Measurements from ENCODE around the gene ZNF80.

Gene ZNF80

GRCh38 chr3:114205541-114205940 lies 31.8 kb downstream of the ZNF80 start:
- TF ChIP-seq YY1 (IDR thresholded peaks at IDR 0.05; ENCODE audit: low read depth): no peak
- no peak for TF ChIP-seq USF1 (IDR thresholded peaks at IDR 0.05)
- no peak for TF ChIP-seq FOXM1 (IDR thresholded peaks at IDR 0.05; ENCODE audit: borderline replicate concordance, low read depth)

GRCh38 chr3:114194750-114195149 lies 42.6 kb downstream of the ZNF80 start:
- no peak for TF ChIP-seq ZBTB7A (IDR thresholded peaks at IDR 0.05; ENCODE audit: low read depth)
- no peak for TF ChIP-seq TAF1 (IDR thresholded peaks at IDR 0.05; ENCODE audit: low read depth)
- no peak for TF ChIP-seq NFIC (IDR thresholded peaks at IDR 0.05)

GRCh38 chr3:114192136-114192535 lies 45.2 kb downstream of the ZNF80 start:
- TF ChIP-seq TCF12 (IDR thresholded peaks at IDR 0.05; ENCODE audit: low read depth): no peak
- no peak for TF ChIP-seq EP300 (IDR thresholded peaks at IDR 0.05; ENCODE audit: borderline replicate concordance)
- TF ChIP-seq FOXM1 (IDR thresholded peaks at IDR 0.05; ENCODE audit: borderline replicate concordance, low read depth): no peak
- no peak for TF ChIP-seq NFIC (IDR thresholded peaks at IDR 0.05)
- no peak for TF ChIP-seq TEAD4 (IDR thresholded peaks at IDR 0.05)
- TF ChIP-seq CEBPB (IDR thresholded peaks at IDR 0.05): no peak
- no peak for TF ChIP-seq CREB1 (IDR thresholded peaks at IDR 0.05; ENCODE audit: low read depth)
- TF ChIP-seq RAD21 (IDR thresholded peaks at IDR 0.05; ENCODE audit: low read depth): no peak
- no peak for TF ChIP-seq YY1 (IDR thresholded peaks at IDR 0.05; ENCODE audit: low read depth)

- no peak for TF ChIP-seq TAF1 (IDR thresholded peaks at IDR 0.05; ENCODE audit: low read depth)
- TF ChIP-seq FOXM1 (IDR thresholded peaks at IDR 0.05; ENCODE audit: borderline replicate concordance, low read depth): no peak
- no peak for TF ChIP-seq CREB1 (IDR thresholded peaks at IDR 0.05; ENCODE audit: low read depth)
- TF ChIP-seq YY1 (IDR thresholded peaks at IDR 0.05; ENCODE audit: low read depth): no peak
- no peak for TF ChIP-seq USF1 (IDR thresholded peaks at IDR 0.05)
- no peak for TF ChIP-seq ZBTB7A (IDR thresholded peaks at IDR 0.05; ENCODE audit: low read depth)
- TF ChIP-seq RAD21 (IDR thresholded peaks at IDR 0.05; ENCODE audit: low read depth): no peak
- no peak for TF ChIP-seq MAX (IDR thresholded peaks at IDR 0.05)
- no peak for TF ChIP-seq TCF12 (IDR thresholded peaks at IDR 0.05; ENCODE audit: low read depth)
- TF ChIP-seq NFIC (IDR thresholded peaks at IDR 0.05): no peak
- no peak for TF ChIP-seq EGR1 (IDR thresholded peaks at IDR 0.05)
- no peak for TF ChIP-seq REST (IDR thresholded peaks at IDR 0.05; ENCODE audit: low read depth)
These were observed 50.9 kb downstream of the ZNF80 start for GRCh38 chr3:114186501-114186900.
